Naive thymus-derived CD4-positive, alpha-beta T cell (primary cell): ENCODE data around the gene MAMDC2. TPM values are rescaled to one million over a fixed set of nuclear protein-coding genes. Genes with fewer than 3 reads are reported as not detected.

Experiments
- ATAC-seq: fragments of 150-1000 bp; cut with Tn5 transposase; 2 replicates; pipeline ENCODE4 v1.10.0; 2021; ENCODE audit warnings: mild to moderate bottlenecking, moderate library complexity
- CTCF ChIA-PET: fragments of 350-600 bp; sonication (Branson Sonifier 250); formaldehyde crosslinking; loops from one replicate; lab custom pipeline; 2021; ENCODE audit warnings: antibody characterized with exemption; lab: Charles Lee
- POLR2A ChIA-PET: fragments of 350-600 bp; sonication (Branson Sonifier 250); formaldehyde crosslinking; loops from one replicate; lab custom pipeline; 2021; ENCODE audit warnings: antibody characterized with exemption, inconsistent platforms; lab: Charles Lee
- DNase-seq, 9 donors: peaks; one replicate each; pipeline versions ENCODE4 v3.0.0 to v3.0.0-alpha.2; 2020 to 2022; ENCODE audit warnings: mixed read lengths in 1 of 9
- H3K27ac ChIP-seq: one replicate; pipeline ENCODE4 v1.7.0; 2013; ENCODE audit warnings: mild to moderate bottlenecking, low read depth, low read length, moderate library complexity
- H3K27me3 ChIP-seq, 2 donors: one replicate each; pipeline ENCODE4 v1.7.0; 2013; ENCODE audit warnings: low read length in 2 of 2, mild to moderate bottlenecking in 2 of 2, moderate library complexity in 2 of 2; ENCODE audit not compliant: control insufficient read depth in 2 of 2, insufficient read depth in 2 of 2
- H3K36me3 ChIP-seq, 3 experiments: 1 replicate in 2 of 3; 2 replicates in 1 of 3; pipeline ENCODE4 v1.7.0; 2013; ENCODE audit warnings: low read length in 3 of 3, mild to moderate bottlenecking in 3 of 3, moderate library complexity in 1 of 3; ENCODE audit not compliant: insufficient read depth in 3 of 3, control insufficient read depth in 2 of 3
- H3K4me1 ChIP-seq, 2 donors: one replicate each; pipeline ENCODE4 v1.7.0; 2013; ENCODE audit warnings: low read length in 2 of 2, mild to moderate bottlenecking in 2 of 2, moderate library complexity in 1 of 2; ENCODE audit not compliant: control insufficient read depth in 2 of 2, insufficient read depth in 2 of 2
- H3K4me3 ChIP-seq: 2 replicates; pipeline ENCODE4 v1.7.0; 2013; ENCODE audit warnings: mild to moderate bottlenecking, low read length
- H3K9me3 ChIP-seq, 3 experiments: 1 replicate in 2 of 3; 2 replicates in 1 of 3; pipeline ENCODE4 v1.7.0; 2013; ENCODE audit warnings: low read length in 3 of 3; ENCODE audit not compliant: control insufficient read depth in 2 of 3
- H3K27ac Mint-ChIP-seq, 9 donors: one replicate each; pipeline ENCODE4 v1.8.0; 2020 to 2022; ENCODE audit warnings: mixed read lengths in 9 of 9, mild to moderate bottlenecking in 8 of 9, moderate library complexity in 5 of 9, inconsistent platforms in 2 of 9
- H3K27me3 Mint-ChIP-seq, 5 donors: one replicate each; pipeline ENCODE4 v1.8.0; 2021 to 2022; ENCODE audit warnings: mixed read lengths in 5 of 5, mild to moderate bottlenecking in 1 of 5
- H3K36me3 Mint-ChIP-seq, 5 donors: one replicate each; pipeline ENCODE4 v1.8.0; 2020 to 2022; ENCODE audit warnings: mixed read lengths in 5 of 5, mild to moderate bottlenecking in 3 of 5, inconsistent platforms in 1 of 5
- H3K4me1 Mint-ChIP-seq, 7 donors: one replicate each; pipeline ENCODE4 v1.8.0; 2020 to 2022; ENCODE audit warnings: mixed read lengths in 7 of 7, mild to moderate bottlenecking in 3 of 7, inconsistent platforms in 1 of 7
- H3K4me3 Mint-ChIP-seq, 10 donors: one replicate each; pipeline ENCODE4 v1.8.0; 2020 to 2022; ENCODE audit warnings: mild to moderate bottlenecking in 10 of 10, mixed read lengths in 10 of 10, moderate library complexity in 6 of 10, inconsistent platforms in 2 of 10
- H3K9me3 Mint-ChIP-seq, 11 donors: one replicate each; pipeline ENCODE4 v1.8.0; 2020 to 2022; ENCODE audit warnings: mixed read lengths in 11 of 11, mild to moderate bottlenecking in 4 of 11, inconsistent platforms in 1 of 11, moderate library complexity in 1 of 11
- intact Hi-C, 2 donors: fragments of 100-400 bp; cut with micrococcal nuclease; formaldehyde crosslinking; loops; one replicate each; pipeline ENCODE4 v1.15.1; 2023
- polyA plus RNA-seq, 2 donors: library from polyadenylated mRNA; unstranded; fragments of 300-500 nt; fragmentation: Illumina TruSeq; gene quantifications; one replicate each; pipeline ENCODE4 v1.2.3, GENCODE V29; 2021
- total RNA-seq, 6 experiments: library from RNA in 5 of 6; stranded (reverse) in 5 of 6; gene quantifications; 1 replicate in 5 of 6; 2 replicates in 1 of 6; pipeline ENCODE4 v1.2.3 and lab custom pipeline; 2021 to 2026

Gene MAMDC2
- total and polyA plus RNA-seq, 7 experiments from 2014 or later = 0.61 TPM; not detected in 6

GRCh38 chr9:70060148-70060882, 16.7 kb downstream of the MAMDC2 start:
- POLR2A ChIA-PET = no interaction called here

GRCh38 chr9:70060883-70061507, 17.3 kb downstream of the MAMDC2 start:
- peaks cover 0 to 3% (median 0%) of the 10 kb centered on the region in 5 donors for H3K36me3 Mint-ChIP-seq
- intact Hi-C loops = no loop called here
- H3K4me3 Mint-ChIP-seq = no peak overlapping the region
- H3K27me3 Mint-ChIP-seq = peaks cover 1 to 35% (median 12%) of the 10 kb centered on the region in 5 donors
- H3K9me3 Mint-ChIP-seq = peaks cover 0 to 3% (median 0%) of the 10 kb centered on the region in 11 donors
- CTCF ChIA-PET = no interaction called here
- Histone ChIP-seq H3K27ac (no peak overlapping the region), H3K27me3 (no peaks in the 10 kb centered on the region), H3K4me3 (no peak overlapping the region), H3K36me3 (no peaks in the 10 kb centered on the region), H3K4me1 (no peaks in the 10 kb centered on the region), H3K9me3 (no peaks in the 10 kb centered on the region)
- H3K4me1 Mint-ChIP-seq = no peaks in the 10 kb centered on the region
- POLR2A ChIA-PET = no interaction called here
- ATAC-seq = peak; percentile 54
- no peak for DNase-seq
- H3K27ac Mint-ChIP-seq = no peak overlapping the region

More at GRCh38 chr9:70060148-70060882, 16.7 kb downstream of the MAMDC2 start:
- intact Hi-C loops = no loop called here
- Mint-ChIP-seq H3K9me3 (no peaks in the 10 kb centered on the region), H3K27ac (no peak overlapping the region), H3K4me3 (no peak overlapping the region), H3K4me1 (no peaks in the 10 kb centered on the region), H3K36me3 (no peaks in the 10 kb centered on the region), H3K27me3 (peaks cover 0 to 31% (median 8%) of the 10 kb centered on the region in 5 donors)
- no peak for ATAC-seq
- no peak for DNase-seq
- Histone ChIP-seq H3K9me3 (no peaks in the 10 kb centered on the region), H3K36me3 (no peaks in the 10 kb centered on the region), H3K4me3 (no peak overlapping the region), H3K27me3 (no peaks in the 10 kb centered on the region), H3K4me1 (no peaks in the 10 kb centered on the region), H3K27ac (no peak overlapping the region)
- CTCF ChIA-PET = no interaction called here

DNA sequence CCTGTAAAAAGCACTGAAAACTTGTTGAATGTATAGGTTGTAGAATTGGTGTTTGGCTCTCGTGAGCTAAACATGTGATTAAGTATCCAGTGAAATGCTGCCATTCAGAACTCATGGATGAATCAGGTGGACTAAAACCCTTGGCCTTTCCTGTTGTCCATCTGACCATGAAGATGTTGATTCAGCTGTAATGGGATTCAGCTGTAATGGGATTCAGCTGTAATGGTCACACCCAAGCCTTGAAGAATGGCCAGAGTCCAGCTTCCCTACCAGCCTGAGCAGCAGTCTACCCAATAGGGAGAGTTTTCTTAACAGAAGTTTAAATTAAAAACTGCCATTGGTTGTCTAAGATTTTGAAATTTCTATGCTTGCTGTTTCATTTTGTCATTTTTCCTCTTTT, 18.1 kb downstream of the MAMDC2 start:
- Histone ChIP-seq H3K36me3 (no peaks in the 10 kb centered on the region), H3K4me1 (no peaks in the 10 kb centered on the region), H3K27ac (no peak overlapping the region), H3K27me3 (no peaks in the 10 kb centered on the region), H3K9me3 (no peaks in the 10 kb centered on the region), H3K4me3 (no peak overlapping the region)
- Mint-ChIP-seq H3K27ac (no peak overlapping the region), H3K36me3 (peaks cover 0 to 5% (median 0%) of the 10 kb centered on the region in 5 donors), H3K9me3 (peaks cover 0 to 6% (median 0%) of the 10 kb centered on the region in 11 donors), H3K4me1 (no peaks in the 10 kb centered on the region), H3K4me3 (no peak overlapping the region), H3K27me3 (peaks cover 7 to 36% (median 20%) of the 10 kb centered on the region in 5 donors)
- ATAC-seq (no peak), DNase-seq (no peak)
- POLR2A ChIA-PET = no interaction called here
- CTCF ChIA-PET = no interaction called here
- intact Hi-C loops = no loop called here

GRCh38 chr9:70064496-70064895, 20.8 kb downstream of the MAMDC2 start:
- DNase-seq (no peak), ATAC-seq (no peak)
- H3K4me3 Mint-ChIP-seq = no peak overlapping the region
- peaks cover 7 to 51% (median 31%) of the 10 kb centered on the region in 5 donors for H3K27me3 Mint-ChIP-seq
- Histone ChIP-seq H3K9me3 (no peaks in the 10 kb centered on the region), H3K27me3 (no peaks in the 10 kb centered on the region), H3K36me3 (no peaks in the 10 kb centered on the region), H3K4me1 (no peaks in the 10 kb centered on the region), H3K4me3 (no peak overlapping the region), H3K27ac (no peak overlapping the region)
- CTCF ChIA-PET = no interaction called here
- H3K36me3 Mint-ChIP-seq = peaks cover 0 to 5% (median 0%) of the 10 kb centered on the region in 5 donors
- H3K4me1 Mint-ChIP-seq = no peaks in the 10 kb centered on the region
- POLR2A ChIA-PET = no interaction called here
- intact Hi-C loops = no loop called here
- peaks cover 0 to 6% (median 0%) of the 10 kb centered on the region in 11 donors for H3K9me3 Mint-ChIP-seq
- no peak overlapping the region for H3K27ac Mint-ChIP-seq

DNA sequence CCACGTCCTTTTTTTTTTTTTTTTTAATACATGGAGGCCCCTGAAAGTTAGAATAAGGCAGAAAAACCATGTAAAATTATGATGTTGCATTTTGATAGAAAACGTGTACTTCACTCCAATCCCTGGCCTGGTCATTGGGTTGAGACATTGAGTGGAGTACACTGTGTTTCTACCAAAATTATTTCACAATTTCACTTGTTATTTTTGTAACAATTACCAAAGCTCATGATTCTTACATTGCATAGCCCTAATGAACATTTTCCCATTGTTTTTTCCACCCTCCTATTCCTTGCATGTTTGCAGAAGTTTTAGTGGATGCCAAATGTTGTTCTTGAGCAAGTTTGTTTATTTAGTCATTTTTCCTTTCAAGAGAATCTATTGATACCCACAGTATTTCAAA, 21.9 kb downstream of the MAMDC2 start:
- Histone ChIP-seq H3K4me1 (no peaks in the 10 kb centered on the region), H3K27ac (no peak overlapping the region), H3K9me3 (no peaks in the 10 kb centered on the region), H3K4me3 (no peak overlapping the region), H3K36me3 (no peaks in the 10 kb centered on the region), H3K27me3 (no peaks in the 10 kb centered on the region)
- POLR2A ChIA-PET = no interaction called here
- DNase-seq (no peak), ATAC-seq (no peak)
- no peak overlapping the region for H3K27ac Mint-ChIP-seq
- intact Hi-C loops = no loop called here
- no peak overlapping the region for H3K4me3 Mint-ChIP-seq
- CTCF ChIA-PET = no interaction called here
- H3K4me1 Mint-ChIP-seq = no peaks in the 10 kb centered on the region
- H3K27me3 Mint-ChIP-seq = peaks cover 7 to 51% (median 31%) of the 10 kb centered on the region in 5 donors
- H3K36me3 Mint-ChIP-seq = peaks cover 0 to 5% (median 0%) of the 10 kb centered on the region in 5 donors
- peaks cover 0 to 6% (median 0%) of the 10 kb centered on the region in 11 donors for H3K9me3 Mint-ChIP-seq

GRCh38 chr9:70066418-70066817, 22.8 kb downstream of the MAMDC2 start:
- Mint-ChIP-seq H3K27ac (no peak overlapping the region), H3K9me3 (peaks cover 0 to 6% (median 0%) of the 10 kb centered on the region in 11 donors), H3K4me3 (no peak overlapping the region), H3K36me3 (peaks cover 0 to 5% (median 0%) of the 10 kb centered on the region in 5 donors), H3K27me3 (peaks cover 7 to 50% (median 31%) of the 10 kb centered on the region in 5 donors), H3K4me1 (no peaks in the 10 kb centered on the region)
- ChIA-PET POLR2A (no interaction called here), CTCF (no interaction called here)
- Histone ChIP-seq H3K9me3 (no peaks in the 10 kb centered on the region), H3K27ac (no peak overlapping the region), H3K36me3 (no peaks in the 10 kb centered on the region), H3K4me1 (no peaks in the 10 kb centered on the region), H3K27me3 (no peaks in the 10 kb centered on the region), H3K4me3 (no peak overlapping the region)
- intact Hi-C loops = no loop called here
- DNase-seq (no peak), ATAC-seq (no peak)
